B cell (primary cell): ENCODE results near the gene TMEM131L. TPM values are rescaled to one million over a fixed set of nuclear protein-coding genes. Genes with fewer than 3 reads are reported as not detected.

Experiments
- ATAC-seq: fragments of 200-7000 bp; cut with Tn5 transposase; one replicate; pipeline ENCODE4 v1.10.0; 2021; ENCODE audit warnings: low read depth, mild to moderate bottlenecking, moderate number of reproducible peaks, moderate library complexity
- CTCF ChIA-PET: fragments of 350-600 bp; sonication (Branson Sonifier 250); formaldehyde crosslinking; loops from one replicate; lab custom pipeline; 2021; ENCODE audit warnings: antibody characterized with exemption, inconsistent platforms; lab: Charles Lee
- POLR2A ChIA-PET: fragments of 350-600 bp; sonication (Branson Sonifier 250); formaldehyde crosslinking; loops from one replicate; lab custom pipeline; 2021; ENCODE audit warnings: antibody characterized with exemption; lab: Charles Lee
- DNase-seq: peaks from one replicate; pipeline ENCODE4 v3.0.0; 2013
- H2AFZ ChIP-seq: 2 replicates; pipeline ENCODE4 v1.6.1; 2012; ENCODE audit warnings: mild to moderate bottlenecking, low read depth, low read length; ENCODE audit not compliant: insufficient read depth, poor library complexity, severe bottlenecking
- H3K27ac ChIP-seq, 2 donors: 1 replicate in 1 of 2; 2 replicates in 1 of 2; pipeline ENCODE4 v1.5.1; 2012 to 2013; ENCODE audit warnings: low read length in 2 of 2, mild to moderate bottlenecking in 2 of 2, moderate library complexity in 1 of 2
- H3K27me3 ChIP-seq, 4 experiments: fragments of 200-600 bp in 1 of 4; sonication (generic) in 1 of 4; replicated peaks in 1 of 4; 1 replicate in 2 of 4; 2 replicates in 2 of 4; pipeline versions ENCODE4 v1.6.1 to v1.7.0; 2013 to 2016; ENCODE audit warnings: low read length in 3 of 4, mild to moderate bottlenecking in 2 of 4, mixed read lengths in 1 of 4, moderate library complexity in 1 of 4; ENCODE audit not compliant: insufficient read depth in 4 of 4, control insufficient read depth in 3 of 4; ENCODE audit errors: control extremely low read depth in 1 of 4
- H3K36me3 ChIP-seq, 2 experiments: replicated peaks in 1 of 2; 1 replicate in 1 of 2; 2 replicates in 1 of 2; pipeline versions ENCODE4 v1.6.1 to v1.7.1; 2013; ENCODE audit warnings: low read length in 1 of 2; ENCODE audit not compliant: insufficient read depth in 2 of 2, control insufficient read depth in 1 of 2; ENCODE audit errors: control extremely low read depth in 1 of 2, extremely low read depth in 1 of 2
- H3K4me1 ChIP-seq, 2 donors: fragments of 200-600 bp in 1 of 2; sonication (generic) in 1 of 2; 1 replicate in 1 of 2; 2 replicates in 1 of 2; pipeline versions ENCODE4 v1.5.1 to v1.6.1; 2013 to 2017; ENCODE audit warnings: low read length in 2 of 2; ENCODE audit not compliant: control insufficient read depth in 2 of 2, insufficient read depth in 2 of 2
- H3K4me2 ChIP-seq: replicated peaks from 2 replicates; pipeline ENCODE3; 2012; ENCODE audit warnings: mild to moderate bottlenecking, low read depth, low read length; ENCODE audit not compliant: poor library complexity, severe bottlenecking
- H3K4me3 ChIP-seq, 5 experiments: fragments of 200-600 bp in 1 of 5; sonication (generic) in 1 of 5; 1 replicate in 3 of 5; 2 replicates in 2 of 5; pipeline versions ENCODE4 v1.5.1 to v1.7.0; 2011 to 2016; ENCODE audit warnings: low read length in 4 of 5, mild to moderate bottlenecking in 4 of 5, low read depth in 2 of 5, control low read depth in 1 of 5, moderate library complexity in 1 of 5; ENCODE audit not compliant: insufficient read depth in 1 of 5; ENCODE audit errors: control extremely low read depth in 1 of 5, extremely low read depth in 1 of 5
- H3K79me2 ChIP-seq: fragments of 200-600 bp; sonication (generic); one replicate; pipeline ENCODE4 v1.6.0; 2016; ENCODE audit warnings: low read length; ENCODE audit not compliant: control insufficient read depth, insufficient read depth
- H3K9ac ChIP-seq: fragments of 200-600 bp; sonication (generic); 2 replicates; pipeline ENCODE4 v1.6.1; 2017; ENCODE audit warnings: mild to moderate bottlenecking, low read length, moderate library complexity
- H3K9me3 ChIP-seq, 3 donors: one replicate each; pipeline versions ENCODE4 v1.6.1 to v1.7.1; 2013; ENCODE audit warnings: low read length in 2 of 3; ENCODE audit not compliant: control insufficient read depth in 2 of 3, insufficient read depth in 1 of 3; ENCODE audit errors: control extremely low read depth in 1 of 3
- H4K20me1 ChIP-seq: 2 replicates; pipeline ENCODE4 v1.6.0; 2012; ENCODE audit warnings: mild to moderate bottlenecking, low read length; ENCODE audit not compliant: insufficient read depth, control insufficient read depth, poor library complexity, severe bottlenecking
- H3K27ac Mint-ChIP-seq: one replicate; pipeline ENCODE4 v1.8.0; 2021; ENCODE audit warnings: mixed read lengths
- H3K27me3 Mint-ChIP-seq: one replicate; pipeline ENCODE4 v1.8.0; 2021; ENCODE audit warnings: mixed read lengths
- H3K4me1 Mint-ChIP-seq: one replicate; pipeline ENCODE4 v1.8.0; 2021; ENCODE audit warnings: mixed read lengths
- H3K4me3 Mint-ChIP-seq: one replicate; pipeline ENCODE4 v1.8.0; 2021; ENCODE audit warnings: mixed read lengths
- H3K9me3 Mint-ChIP-seq: one replicate; pipeline ENCODE4 v1.8.0; 2022; ENCODE audit warnings: mixed read lengths; ENCODE audit not compliant: insufficient read depth
- CTCF ChIP-seq: fragments of 200-600 bp; IDR thresholded peaks from one replicate; pipeline ENCODE4 v1.8.0; 2022; ENCODE audit warnings: antibody characterized with exemption, mild to moderate bottlenecking
- EZH2 ChIP-seq: IDR thresholded peaks from 2 replicates; pipeline ENCODE4 v1.6.1; 2012; ENCODE audit warnings: borderline replicate concordance, low read depth, mild to moderate bottlenecking, moderate library complexity, low read length; ENCODE audit not compliant: insufficient read depth, poor library complexity, severe bottlenecking
- WGBS: methylation state at CpG from one replicate; pipeline ENCODE4 v1.1.5; 2013; ENCODE audit warnings: missing lambda C conversion rate; ENCODE audit not compliant: insufficient coverage; 5-methylcytosine and 5-hydroxymethylcytosine counted together
- intact Hi-C: fragments of 100-400 bp; cut with micrococcal nuclease; formaldehyde crosslinking; loops from one replicate; pipeline ENCODE4 v1.10.0; 2022
- polyA plus RNA-seq: library from polyadenylated mRNA; depleted of rRNA; stranded (reverse); fragments of >200 nt; gene quantifications from 2 replicates; pipeline ENCODE4 v1.2.3, GENCODE V29; 2012
- total RNA-seq, 2 donors: library from RNA; stranded (reverse); fragments of 120-200 nt in 1 of 2; gene quantifications; 1 replicate in 1 of 2; 2 replicates in 1 of 2; pipeline versions ENCODE4 v1.2.3 to v1.2.4, GENCODE V29; 2013 to 2022

TMEM131L gene
- total and polyA plus RNA-seq, 2 donors (not counting 1 experiment from before 2014, with no cell fraction given) = 56.4 to 120 TPM

- peaks cover 94% of the 10 kb centered on the region for H3K79me2 ChIP-seq
- no peaks in the 10 kb centered on the region for H3K9me3 ChIP-seq
- no peaks in the 10 kb centered on the region for H3K9me3 Mint-ChIP-seq
- no peak overlapping the region for H3K27ac ChIP-seq
- no peak overlapping the region for H3K9ac ChIP-seq
- peaks cover 15 to 34% of the 10 kb centered on the region in 2 donors for H3K4me1 ChIP-seq
- peaks cover 91% of the 10 kb centered on the region for H4K20me1 ChIP-seq
- H2AFZ ChIP-seq = no peak overlapping the region
- POLR2A ChIA-PET = no interaction called here
- no peak for DNase-seq
- no peaks in the 10 kb centered on the region for H3K27me3 Mint-ChIP-seq
- H3K36me3 ChIP-seq = peaks cover 6 to 41% of the 10 kb centered on the region in 2 experiments
- no peak for ATAC-seq
- H3K27ac Mint-ChIP-seq = no peak overlapping the region
- 100% methylated on average over 2 of the region's 8 CpGs for WGBS
- no peak overlapping the region for H3K4me2 ChIP-seq
- TF ChIP-seq CTCF (no peak), EZH2 (no peak)
- CTCF ChIA-PET = interaction anchor here (0.9 to 4.3 kb wide), 3 partner anchors 12 to 200 kb away, joined by 4 to 19 read pairs (median 5); no protein-coding TSS in a partner anchor
- intact Hi-C loops = no loop called here
- H3K4me3 ChIP-seq = no peak overlapping the region
- H3K4me1 Mint-ChIP-seq = peaks cover 65% of the 10 kb centered on the region
- no peaks in the 10 kb centered on the region for H3K27me3 ChIP-seq
- no peak overlapping the region for H3K4me3 Mint-ChIP-seq
Measured at GRCh38 chr4:153545822-153546221, 79.7 kb downstream of the TMEM131L start.

DNA sequence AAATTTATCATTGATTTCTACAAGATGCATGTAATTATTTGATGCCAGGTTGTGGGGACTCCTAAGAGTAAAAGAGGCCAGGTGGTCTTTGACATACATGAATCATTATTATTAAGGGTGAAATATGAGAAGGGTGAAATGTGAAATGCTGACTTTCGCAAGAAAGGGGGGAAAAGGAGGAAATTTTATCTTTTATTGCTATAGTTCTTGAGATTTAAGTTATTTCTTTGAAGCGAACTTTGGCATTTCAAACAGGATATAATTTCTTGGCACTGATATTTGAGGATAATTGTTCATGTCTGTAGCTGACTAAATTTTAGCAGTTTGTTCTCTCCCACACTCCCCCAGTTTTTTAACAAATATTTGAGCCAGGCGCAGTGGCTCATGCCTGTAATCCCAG, 80.1 kb downstream of the TMEM131L start:
- no peaks in the 10 kb centered on the region for H3K27me3 Mint-ChIP-seq
- Histone ChIP-seq H3K4me1 (peaks cover 13 to 32% of the 10 kb centered on the region in 2 donors), H3K79me2 (peaks cover 94% of the 10 kb centered on the region), H3K4me2 (no peak overlapping the region), H3K36me3 (peaks cover 6 to 44% of the 10 kb centered on the region in 2 experiments), H3K9me3 (no peaks in the 10 kb centered on the region), H4K20me1 (peaks cover 91% of the 10 kb centered on the region), H3K27me3 (no peaks in the 10 kb centered on the region), H2AFZ (no peak overlapping the region), H3K9ac (no peak overlapping the region), H3K27ac (peak overlapping the region in 1 of 2 donors; percentile 33), H3K4me3 (no peak overlapping the region)
- peaks cover 62% of the 10 kb centered on the region for H3K4me1 Mint-ChIP-seq
- no peaks in the 10 kb centered on the region for H3K9me3 Mint-ChIP-seq
- intact Hi-C loops = no loop called here
- ATAC-seq (no peak), DNase-seq (no peak)
- no peak overlapping the region for H3K27ac Mint-ChIP-seq
- CTCF ChIA-PET = interaction anchor here (0.9 to 4.3 kb wide), 3 partner anchors 12 to 113 kb away, joined by 5 to 19 read pairs (median 7); no protein-coding TSS in a partner anchor
- TF ChIP-seq CTCF = no peak
- no peak for TF ChIP-seq EZH2
- no peak overlapping the region for H3K4me3 Mint-ChIP-seq
- no CpG with 5 or more reads among the region's 3 CpGs for WGBS
- POLR2A ChIA-PET = no interaction called here
